Breast epithelium (tissue), 4 donors: ENCODE results near the gene CPPED1. TPM values are rescaled to one million over a fixed set of nuclear protein-coding genes. Genes with fewer than 3 reads are reported as not detected.

Source experiments
- DNase-seq, 2 donors: peaks; one replicate each; pipeline ENCODE4 v3.0.0-alpha.2; 2019; ENCODE audit warnings: low spot score in 2 of 2
- H3K27ac ChIP-seq, 2 donors: fragments of 200-600 bp; sonication (generic) in 1 of 2; one replicate each; pipeline ENCODE4 v1.5.1; 2016 to 2019; ENCODE audit warnings: mild to moderate bottlenecking in 1 of 2
- H3K27me3 ChIP-seq, 2 donors: fragments of 200-600 bp; sonication (generic) in 1 of 2; one replicate each; pipeline versions ENCODE4 v1.5.1 to v1.6.0; 2017 to 2019; ENCODE audit warnings: control low read depth in 1 of 2, mild to moderate bottlenecking in 1 of 2
- H3K36me3 ChIP-seq: fragments of 200-600 bp; one replicate; pipeline ENCODE4 v1.5.1; 2019
- H3K4me1 ChIP-seq, 2 donors: fragments of 200-600 bp; sonication (generic); one replicate each; pipeline ENCODE4 v1.5.1; 2016 to 2019; ENCODE audit warnings: control low read depth in 1 of 2
- H3K4me3 ChIP-seq, 3 donors: fragments of 200-600 bp; sonication (generic); 1 replicate in 2 of 3; 2 replicates in 1 of 3; pipeline ENCODE4 v1.5.1; 2016 to 2019; ENCODE audit warnings: mild to moderate bottlenecking in 3 of 3, moderate library complexity in 2 of 3
- H3K9me3 ChIP-seq, 2 donors: fragments of 200-600 bp; sonication (generic) in 1 of 2; one replicate each; pipeline ENCODE4 v1.5.1; 2016 to 2019; ENCODE audit warnings: control low read depth in 1 of 2
- CTCF ChIP-seq, 3 donors: fragments of 450-650 bp; IDR thresholded peaks; one replicate each; pipeline ENCODE4 v1.5.1; 2016 to 2017; ENCODE audit warnings: antibody characterized with exemption in 3 of 3, mild to moderate bottlenecking in 3 of 3, moderate library complexity in 3 of 3
- POLR2A ChIP-seq: fragments of 450-650 bp; IDR thresholded peaks from one replicate; pipeline ENCODE4 v1.6.1; 2016; ENCODE audit warnings: antibody characterized with exemption, mild to moderate bottlenecking, moderate library complexity
- POLR2AphosphoS5 ChIP-seq, 3 donors: sonication (generic); formaldehyde crosslinking; IDR thresholded peaks; one replicate each; pipeline ENCODE4 v1.6.1; 2017; ENCODE audit warnings: antibody characterized with exemption in 3 of 3
- intact Hi-C: fragments of 100-400 bp; cut with DNase I; formaldehyde crosslinking; loops from one replicate; pipeline ENCODE4 v1.15.1; 2023; ENCODE audit warnings: low total_unique reads
- total RNA-seq, 3 donors: library from RNA; depleted of rRNA; stranded (reverse); fragments of >200 nt; gene quantifications; one replicate each; pipeline ENCODE4 v1.1.0, GENCODE V29; 2016

Gene CPPED1
- total RNA-seq, 3 donors from 2014 or later: 9.2 to 23.0 (median 16.4) TPM

GRCh38 chr16:12688951-12689850, 114.5 kb downstream of the CPPED1 start:
- H3K36me3 ChIP-seq: no peaks in the 10 kb centered on the region
- DNase-seq: no peak
- no peak overlapping the region for H3K27ac ChIP-seq
- H3K4me3 ChIP-seq: no peak overlapping the region
- intact Hi-C loops: no loop called here
- no peaks in the 10 kb centered on the region for H3K9me3 ChIP-seq
- no peaks in the 10 kb centered on the region for H3K27me3 ChIP-seq
- no peak for TF ChIP-seq POLR2AphosphoS5 (IDR thresholded peaks at IDR 0.05)
- no peak for TF ChIP-seq CTCF (IDR thresholded peaks at IDR 0.05)
- no peak for TF ChIP-seq POLR2A
- H3K4me1 ChIP-seq: no peaks in the 10 kb centered on the region

DNA sequence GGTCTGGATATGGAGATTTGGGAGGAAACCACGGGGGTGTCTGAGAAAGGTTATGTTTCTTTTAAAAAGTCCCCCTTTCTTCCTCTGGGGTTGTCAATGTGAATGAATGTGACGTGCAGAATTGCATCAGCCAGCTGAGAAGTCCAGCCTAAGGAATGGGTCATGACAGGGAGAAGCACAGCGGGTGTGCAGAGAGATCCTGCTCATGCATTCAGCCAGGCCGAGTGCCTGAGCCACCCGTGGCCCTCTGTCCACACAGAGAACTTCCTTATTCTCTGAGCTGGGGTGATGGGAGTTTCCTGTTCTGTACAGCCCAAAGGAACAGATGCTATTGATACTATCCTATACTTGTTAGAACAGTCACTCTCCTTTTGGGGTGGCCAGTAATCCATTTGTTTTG, 117.9 kb downstream of the CPPED1 start:
- Histone ChIP-seq H3K27ac (no peak overlapping the region), H3K27me3 (no peaks in the 10 kb centered on the region), H3K36me3 (no peaks in the 10 kb centered on the region), H3K4me1 (no peaks in the 10 kb centered on the region), H3K9me3 (peaks cover 0 to 5% of the 10 kb centered on the region in 2 donors), H3K4me3 (no peak overlapping the region)
- DNase-seq: no peak
- intact Hi-C loops: no loop called here
- TF ChIP-seq POLR2A (no peak), CTCF (IDR thresholded peaks at IDR 0.05) (no peak), POLR2AphosphoS5 (IDR thresholded peaks at IDR 0.05) (no peak)

DNA sequence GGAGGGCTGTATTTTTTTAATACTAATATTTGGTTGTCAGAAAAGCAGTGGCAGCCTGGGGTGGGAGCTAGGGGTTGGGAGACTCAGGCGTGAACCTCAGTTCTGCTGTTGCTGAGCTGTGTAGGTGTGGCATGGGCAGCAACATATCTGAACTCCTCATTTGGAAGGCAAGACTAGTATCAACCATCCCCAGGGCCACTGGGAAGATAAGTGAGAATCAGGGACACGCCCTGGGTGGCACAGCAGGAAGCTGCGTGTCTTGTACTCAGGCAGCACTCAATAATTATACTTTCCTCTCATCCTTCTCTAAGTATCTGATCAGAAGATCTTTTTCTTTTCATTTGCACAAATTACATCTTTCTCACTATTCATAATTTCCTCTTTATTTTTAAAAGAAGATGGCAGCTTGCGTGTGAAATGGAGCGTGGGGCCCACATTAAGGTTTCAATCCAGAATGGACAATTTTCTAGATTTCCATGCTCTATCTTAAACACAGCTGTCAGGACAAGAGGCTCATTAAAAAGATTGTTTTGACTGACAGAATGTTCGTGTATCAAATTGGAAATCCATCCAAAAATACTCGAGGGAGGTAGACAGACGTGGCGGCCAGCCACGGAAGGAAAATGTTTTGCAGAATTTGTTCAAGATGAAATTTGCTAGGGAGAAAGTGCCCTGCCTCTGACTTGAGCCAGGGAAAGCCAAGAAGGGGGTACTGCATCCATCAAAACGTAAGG, 121.1 kb downstream of the CPPED1 start:
- intact Hi-C loops: no loop called here
- Histone ChIP-seq H3K9me3 (peaks cover 0 to 5% of the 10 kb centered on the region in 2 donors), H3K4me3 (no peak overlapping the region), H3K27ac (no peak overlapping the region), H3K27me3 (no peaks in the 10 kb centered on the region), H3K4me1 (no peaks in the 10 kb centered on the region), H3K36me3 (no peaks in the 10 kb centered on the region)
- no peak for TF ChIP-seq CTCF (IDR thresholded peaks at IDR 0.05)
- no peak for DNase-seq

GRCh38 chr16:12681653-12682052, 122.0 kb downstream of the CPPED1 start:
- intact Hi-C loops: no loop called here
- H3K4me1 ChIP-seq: no peaks in the 10 kb centered on the region
- TF ChIP-seq CTCF (IDR thresholded peaks at IDR 0.05) (no peak), POLR2AphosphoS5 (IDR thresholded peaks at IDR 0.05) (no peak), POLR2A (no peak)
- no peak overlapping the region for H3K4me3 ChIP-seq
- H3K27me3 ChIP-seq: no peaks in the 10 kb centered on the region
- peaks cover 0 to 5% of the 10 kb centered on the region in 2 donors for H3K9me3 ChIP-seq
- no peaks in the 10 kb centered on the region for H3K36me3 ChIP-seq
- DNase-seq: no peak
- no peak overlapping the region for H3K27ac ChIP-seq

- no peak overlapping the region for H3K4me3 ChIP-seq
- no peaks in the 10 kb centered on the region for H3K4me1 ChIP-seq
- intact Hi-C loops: no loop called here
- no peak overlapping the region for H3K27ac ChIP-seq
- no peak for TF ChIP-seq CTCF (IDR thresholded peaks at IDR 0.05)
- TF ChIP-seq POLR2A: no peak
- no peak for TF ChIP-seq POLR2AphosphoS5 (IDR thresholded peaks at IDR 0.05)
- no peak for DNase-seq
- H3K27me3 ChIP-seq: no peaks in the 10 kb centered on the region
- H3K9me3 ChIP-seq: peaks cover 0 to 5% of the 10 kb centered on the region in 2 donors
- no peaks in the 10 kb centered on the region for H3K36me3 ChIP-seq
These were observed 123.2 kb downstream of the CPPED1 start for GRCh38 chr16:12680531-12680930.
